IMR-90 (cell line): ENCODE results near the gene MAP3K8. TPM values are rescaled to one million over a fixed set of nuclear protein-coding genes. Genes with fewer than 3 reads are reported as not detected.

Experiments
- ATAC-seq: fragments of 200-7000 bp; cut with Tn5 transposase; 2 replicates; pipeline ENCODE4 v1.9.1; 2020; ENCODE audit warnings: low read depth, mild to moderate bottlenecking, moderate library complexity
- BruUV-seq: library from RNA; stranded (reverse); fragments of 400-500 nt; replicated peaks from 2 replicates; lab custom pipeline; 2021; lab: Mats Ljungman, UMichigan
- CTCF ChIA-PET: fragments of 300-600 bp; formaldehyde crosslinking; extraction: SDS; loops from one replicate; lab custom pipeline; 2021; ENCODE audit warnings: antibody characterized with exemption; lab: Yijun Ruan, JAX
- POLR2A ChIA-PET: fragments of 300-600 bp; sonication (Branson Sonifier 250); formaldehyde crosslinking; loops from one replicate; lab custom pipeline; 2022; ENCODE audit warnings: antibody characterized with exemption; ENCODE audit not compliant: unreplicated experiment; lab: Charles Lee
- DNase-seq: peaks from one replicate; pipeline ENCODE4 v3.0.0; 2013
- H2AFZ ChIP-seq: replicated peaks from 2 replicates; pipeline ENCODE3; 2013; ENCODE audit warnings: low read length, mild to moderate bottlenecking; ENCODE audit not compliant: poor library complexity
- H2AK5ac ChIP-seq: 2 replicates; pipeline ENCODE4 v1.6.1; 2013; ENCODE audit warnings: low read depth, low read length, inconsistent platforms
- H2AK9ac ChIP-seq: replicated peaks from 2 replicates; pipeline ENCODE3; 2013; ENCODE audit warnings: mild to moderate bottlenecking, low read depth, low read length, moderate library complexity; ENCODE audit not compliant: poor library complexity
- H2BK120ac ChIP-seq: 2 replicates; pipeline ENCODE4 v1.6.1; 2013; ENCODE audit warnings: low read depth, low read length, inconsistent platforms
- H2BK15ac ChIP-seq: 3 replicates; pipeline ENCODE4 v1.6.1; 2013; ENCODE audit warnings: low read depth, low read length, inconsistent platforms
- H2BK20ac ChIP-seq: 2 replicates; pipeline ENCODE4 v1.6.1; 2013; ENCODE audit warnings: low read depth, mild to moderate bottlenecking, inconsistent platforms, low read length, moderate library complexity
- H2BK5ac ChIP-seq: 2 replicates; pipeline ENCODE4 v1.6.1; 2013; ENCODE audit warnings: mild to moderate bottlenecking, low read depth, low read length, inconsistent platforms; ENCODE audit not compliant: poor library complexity, severe bottlenecking
- H3K14ac ChIP-seq: replicated peaks from 2 replicates; pipeline ENCODE4 v1.6.1; 2013; ENCODE audit warnings: low read depth, low read length, inconsistent platforms
- H3K18ac ChIP-seq: 2 replicates; pipeline ENCODE4 v1.6.1; 2013; ENCODE audit warnings: low read depth, low read length, control low read depth
- H3K23ac ChIP-seq: 2 replicates; pipeline ENCODE4 v1.6.1; 2013; ENCODE audit warnings: low read depth, low read length, inconsistent platforms
- H3K27ac ChIP-seq: 2 replicates; pipeline ENCODE4 v1.5.1; 2013; ENCODE audit warnings: mild to moderate bottlenecking, control low read depth, low read length; ENCODE audit not compliant: insufficient read depth
- H3K27me3 ChIP-seq: 2 replicates; pipeline ENCODE4 v1.6.1; 2013; ENCODE audit warnings: low read length; ENCODE audit not compliant: control insufficient read depth, insufficient read depth
- H3K36me3 ChIP-seq: 2 replicates; pipeline ENCODE4 v1.6.1; 2013; ENCODE audit warnings: low read length, mixed read lengths; ENCODE audit not compliant: control insufficient read depth, insufficient read depth
- H3K4ac ChIP-seq: 2 replicates; pipeline ENCODE4 v1.6.1; 2013; ENCODE audit warnings: low read depth, low read length, inconsistent platforms
- H3K4me1 ChIP-seq: 2 replicates; pipeline ENCODE4 v1.6.1; 2013; ENCODE audit warnings: low read length, mixed read lengths; ENCODE audit not compliant: control insufficient read depth, insufficient read depth
- H3K4me2 ChIP-seq: 2 replicates; pipeline ENCODE4 v1.6.1; 2013; ENCODE audit warnings: low read depth, mild to moderate bottlenecking, control low read depth, low read length, moderate library complexity
- H3K4me3 ChIP-seq: 2 replicates; pipeline ENCODE4 v1.5.1; 2013; ENCODE audit warnings: low read depth, mild to moderate bottlenecking, control low read depth, low read length, moderate library complexity; ENCODE audit not compliant: insufficient read depth
- H3K56ac ChIP-seq: 2 replicates; pipeline ENCODE4 v1.6.1; 2013; ENCODE audit warnings: low read length, inconsistent platforms; ENCODE audit not compliant: insufficient read depth; ENCODE audit errors: extremely low read depth
- H3K79me1 ChIP-seq, 2 experiments: 2 replicates each; pipeline ENCODE4 v1.6.1; 2013; ENCODE audit warnings: low read length in 2 of 2, inconsistent platforms in 1 of 2, low read depth in 1 of 2
- H3K9ac ChIP-seq: 2 replicates; pipeline ENCODE4 v1.6.1; 2013; ENCODE audit warnings: low read depth, low read length, control low read depth
- H3K9me1 ChIP-seq: 2 replicates; pipeline ENCODE4 v1.6.1; 2013; ENCODE audit warnings: low read length, inconsistent platforms; ENCODE audit not compliant: insufficient read depth
- H3K9me3 ChIP-seq: 2 replicates; pipeline ENCODE4 v1.6.1; 2013; ENCODE audit warnings: low read length; ENCODE audit not compliant: control insufficient read depth, insufficient read depth
- H4K20me1 ChIP-seq: 2 replicates; pipeline ENCODE4 v1.6.1; 2013; ENCODE audit warnings: low read length, inconsistent platforms; ENCODE audit not compliant: insufficient read depth
- H4K5ac ChIP-seq: 2 replicates; pipeline ENCODE4 v1.6.1; 2013; ENCODE audit warnings: mild to moderate bottlenecking, low read depth, low read length, control low read depth
- H4K8ac ChIP-seq, 2 experiments: 2 replicates each; pipeline ENCODE4 v1.6.1; 2013; ENCODE audit warnings: low read depth in 2 of 2, low read length in 2 of 2, control low read depth in 1 of 2, inconsistent platforms in 1 of 2
- H4K91ac ChIP-seq: 2 replicates; pipeline ENCODE4 v1.6.1; 2013; ENCODE audit warnings: low read depth, low read length, inconsistent platforms; ENCODE audit not compliant: insufficient read depth
- FOS ChIP-seq: fragments of 150-350 bp; IDR thresholded peaks from 2 replicates; pipeline ENCODE4 v1.6.1; 2016; ENCODE audit warnings: low read depth, low read length
- MAFK ChIP-seq: IDR thresholded peaks from 2 replicates; pipeline ENCODE4 v1.6.1; 2012; ENCODE audit warnings: low read depth, low read length, improper control_type of control experiment
- MXI1 ChIP-seq: IDR thresholded peaks from 2 replicates; pipeline ENCODE4 v1.6.1; 2012; ENCODE audit warnings: low read depth, mild to moderate bottlenecking, low read length, moderate library complexity, borderline replicate concordance
- POLR2A ChIP-seq: IDR thresholded peaks from 2 replicates; pipeline ENCODE4 v1.6.1; 2012; ENCODE audit warnings: mild to moderate bottlenecking, low read depth, low read length
- RCOR1 ChIP-seq: IDR thresholded peaks from 2 replicates; pipeline ENCODE4 v1.6.1; 2012; ENCODE audit warnings: mild to moderate bottlenecking, low read length, improper control_type of control experiment; ENCODE audit not compliant: insufficient replicate concordance
- RFX5 ChIP-seq: IDR thresholded peaks from 2 replicates; pipeline ENCODE4 v1.8.0; 2012; ENCODE audit warnings: low read depth, mild to moderate bottlenecking, low read length, moderate library complexity
- WGBS, 2 experiments: methylation state at CpG; one replicate each; pipeline versions ENCODE4 v1.1.5 to v1.1.7; 2013; ENCODE audit warnings: missing lambda C conversion rate in 2 of 2; ENCODE audit not compliant: insufficient read length in 1 of 2; ENCODE audit errors: extremely low coverage in 2 of 2; 5-methylcytosine and 5-hydroxymethylcytosine counted together
- dilution Hi-C: fragments of 300-500 bp; cut with HindIII; formaldehyde crosslinking; loops from one replicate; pipeline ENCODE4 v1.14.3; 2018; ENCODE audit warnings: low sequenced_read_pairs; ENCODE audit not compliant: unreplicated experiment
- in situ Hi-C: fragments of 300-500 bp; cut with MboI; formaldehyde crosslinking; loops from 3 replicates; pipeline ENCODE4 v1.14.3; 2019; ENCODE audit warnings: low sequenced_read_pairs, inconsistent platforms, mixed read lengths
- intact Hi-C: fragments of 100-400 bp; cut with micrococcal nuclease; formaldehyde crosslinking; loops from 2 replicates; pipeline ENCODE4 v1.10.0; 2022
- polyA plus RNA-seq, 3 experiments: library from polyadenylated mRNA; depleted of rRNA; stranded (reverse); fragments of >200 nt; gene quantifications; 2 replicates each; pipeline ENCODE4 v1.2.3, GENCODE V29; 2012; ENCODE audit warnings: low replicate concordance in 1 of 3
- total RNA-seq: library from RNA; depleted of rRNA; stranded (reverse); fragments of >200 nt; gene quantifications from 2 replicates; pipeline ENCODE4 v1.2.3, GENCODE V29; 2012; rRNA removed

MAP3K8 gene
- total and polyA plus RNA-seq, 2 of the 4 experiments (the other 2 are of a cell fraction), result 1.8 to 2.6 TPM

DNA sequence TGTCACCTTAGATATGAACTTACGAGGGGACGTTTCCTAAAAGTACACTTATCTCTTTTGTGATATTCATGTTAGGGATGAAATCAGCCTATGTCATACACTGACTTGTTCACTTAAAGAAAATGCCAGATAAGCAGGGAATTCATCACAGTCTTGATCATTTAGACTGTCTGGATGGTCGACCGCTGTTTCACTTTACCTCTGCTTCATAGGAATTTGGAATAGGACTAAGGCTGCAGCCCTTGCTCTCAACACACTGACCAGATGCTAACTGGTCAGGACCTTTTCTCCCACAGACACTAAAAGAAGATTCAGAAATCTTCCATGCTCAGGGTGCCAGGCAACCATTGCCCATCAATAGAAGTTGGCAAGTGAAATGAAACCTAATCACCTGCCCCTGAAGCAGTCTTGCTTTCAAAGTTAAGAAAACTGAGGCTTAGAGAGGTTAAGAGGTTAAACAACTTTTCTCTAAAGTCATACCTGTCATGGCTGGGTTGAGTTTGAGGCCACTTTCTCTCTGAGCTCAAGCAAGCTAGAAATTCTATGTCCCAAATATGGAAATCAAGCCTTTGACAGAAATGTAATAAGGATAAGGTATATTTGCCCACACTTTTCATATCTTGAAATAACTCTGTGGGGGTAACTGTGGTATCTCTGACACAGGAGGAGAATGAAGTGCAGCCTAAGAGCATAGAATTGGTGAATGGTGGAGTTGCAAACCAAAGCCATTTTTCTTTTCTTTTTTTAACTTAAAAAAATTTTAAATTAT is 77.1 kb downstream of the MAP3K8 start:
- no peak overlapping the region for H3K4me3 ChIP-seq
- H3K36me3 ChIP-seq, result no peaks in the 10 kb centered on the region
- no peak overlapping the region for H2BK5ac ChIP-seq
- H2BK15ac ChIP-seq, result no peak overlapping the region
- no peak overlapping the region for H4K5ac ChIP-seq
- H3K9me3 ChIP-seq, result no peaks in the 10 kb centered on the region
- H4K20me1 ChIP-seq, result no peaks in the 10 kb centered on the region
- dilution Hi-C loops (no loop called here), in situ Hi-C loops (no loop called here), intact Hi-C loops (no loop called here)
- H2BK120ac ChIP-seq, result no peak overlapping the region
- no peaks in the 10 kb centered on the region for H3K4me1 ChIP-seq
- ATAC-seq (peak; percentile 42), DNase-seq (no peak)
- H3K9me1 ChIP-seq, result no peaks in the 10 kb centered on the region
- no peak overlapping the region for H3K27ac ChIP-seq
- H3K56ac ChIP-seq, result no peak overlapping the region
- peaks cover 15% of the 10 kb centered on the region for H3K27me3 ChIP-seq
- H3K4ac ChIP-seq, result no peak overlapping the region
- no peak overlapping the region for H2AK5ac ChIP-seq
- H3K23ac ChIP-seq, result no peak overlapping the region
- ChIA-PET POLR2A (interaction anchor here (0.6 kb wide), 1 partner anchor 55 kb away, joined by 3 read pairs; no protein-coding TSS in a partner anchor), CTCF (interaction anchor here (1.5 kb wide), 1 partner anchor 27 kb away, joined by 3 read pairs; no protein-coding TSS in a partner anchor)
- H3K79me1 ChIP-seq, result no peaks in the 10 kb centered on the region
- no peak overlapping the region for H3K9ac ChIP-seq
- WGBS, 2 experiments, result no CpG with 5 or more reads among the region's 4 CpGs
- no peak overlapping the region for H2AFZ ChIP-seq
- no peak overlapping the region for H3K18ac ChIP-seq
- no peak overlapping the region for H4K8ac ChIP-seq
- no TSS peak for BruUV-seq
- H3K4me2 ChIP-seq, result no peak overlapping the region
- H2AK9ac ChIP-seq, result no peak overlapping the region
- no peak overlapping the region for H4K91ac ChIP-seq
- H3K14ac ChIP-seq, result no peak overlapping the region
- no peak for TF ChIP-seq MXI1
- no peak for TF ChIP-seq MAFK
- no peak for TF ChIP-seq FOS
- no peak for TF ChIP-seq RCOR1
- TF ChIP-seq RFX5, result no peak
- no peak for TF ChIP-seq POLR2A
- H2BK20ac ChIP-seq, result no peak overlapping the region

Other genes starting within 250 kb of the MAP3K8 start
- gene MTPAP, start 84.9 kb upstream of the MAP3K8 start, total RNA-seq, result 21.0 and 23.3 TPM in 2 replicates
- 5.2 and 7.8 TPM in 2 replicates for gene MTPAP, start 84.9 kb upstream of the MAP3K8 start, polyA plus RNA-seq (2012; rRNA removed)
- gene LYZL2, start 195.6 kb downstream of the MAP3K8 start, total RNA-seq, result not detected in 2 replicates
- gene LYZL2, start 195.6 kb downstream of the MAP3K8 start, polyA plus RNA-seq (2012; rRNA removed), result not detected in 2 replicates